GM19455 (cell line): ENCODE data around the gene GRIA4.
A peak's percentile ranks its signal among the peaks of the same experiment; 100 is the strongest.
"Not testable (repeated sequence)": the region's sequence is repeated elsewhere in the genome, so short reads cannot be mapped to it uniquely, and the experiment has no call there.

ENCODE experiments used
- ATAC-seq: cut with Tn5 transposase; IDR thresholded peaks from one replicate; pipeline ENCODE4 v1.9.1; 2021; ENCODE audit not compliant: unreplicated experiment

GRIA4 gene

DNA sequence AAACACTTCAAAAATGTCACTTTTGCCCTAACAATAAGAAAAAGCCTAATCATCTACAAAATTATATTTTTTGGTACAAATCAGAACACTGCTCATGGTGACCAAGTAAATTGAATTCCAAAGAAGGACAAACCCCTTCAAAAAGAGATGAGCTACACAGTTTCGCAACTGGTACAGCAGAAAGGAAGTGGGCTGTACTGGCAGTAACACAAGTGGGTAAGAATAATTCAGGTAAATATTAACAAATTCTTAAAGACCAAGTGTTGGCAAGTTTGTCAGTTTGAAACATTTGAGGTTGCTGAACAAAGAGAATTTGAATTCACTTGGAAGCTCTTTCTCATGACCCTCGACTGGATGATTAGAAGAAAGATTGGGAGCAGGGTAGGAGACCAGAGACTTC lies 376.7 kb downstream of the GRIA4 start:
- ATAC-seq = no peak

DNA sequence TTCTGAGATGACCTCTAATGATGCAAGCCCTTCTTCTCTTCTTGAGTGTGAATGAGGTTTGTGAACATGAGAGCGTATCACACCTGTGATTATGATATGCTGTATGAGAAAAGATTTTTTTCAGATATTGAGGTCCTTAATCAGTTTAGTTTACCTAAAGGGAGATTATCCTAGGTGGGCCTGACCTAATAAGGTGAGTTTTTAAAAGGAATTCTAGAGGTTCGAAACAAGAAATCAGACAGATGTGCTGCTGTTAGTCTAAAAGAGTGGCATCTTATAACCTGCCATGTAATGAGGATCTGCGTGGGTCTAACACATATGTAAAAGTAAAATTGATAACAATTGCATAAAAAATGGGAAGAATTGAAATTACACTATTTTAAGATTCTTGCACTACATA lies 378.3 kb downstream of the GRIA4 start:
- ATAC-seq = no peak

DNA sequence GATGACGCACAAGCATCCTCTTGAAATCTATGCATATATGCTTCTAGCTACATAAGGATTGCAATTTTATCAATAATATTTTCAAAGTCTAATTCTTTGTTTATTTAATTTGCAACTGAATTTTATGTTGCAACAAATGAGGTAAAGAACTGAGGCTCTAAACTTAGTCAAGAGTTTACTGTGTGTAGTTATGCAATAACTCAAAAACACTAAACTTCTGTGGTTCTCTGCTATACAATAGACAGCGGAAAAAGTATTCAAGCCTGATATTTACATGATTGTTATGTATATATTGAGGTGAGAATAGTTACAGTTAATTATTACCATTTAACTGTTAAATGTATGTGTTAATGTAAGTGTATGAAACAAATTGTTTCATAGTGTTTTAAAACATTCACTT lies 379.3 kb downstream of the GRIA4 start:
- no peak for ATAC-seq

DNA sequence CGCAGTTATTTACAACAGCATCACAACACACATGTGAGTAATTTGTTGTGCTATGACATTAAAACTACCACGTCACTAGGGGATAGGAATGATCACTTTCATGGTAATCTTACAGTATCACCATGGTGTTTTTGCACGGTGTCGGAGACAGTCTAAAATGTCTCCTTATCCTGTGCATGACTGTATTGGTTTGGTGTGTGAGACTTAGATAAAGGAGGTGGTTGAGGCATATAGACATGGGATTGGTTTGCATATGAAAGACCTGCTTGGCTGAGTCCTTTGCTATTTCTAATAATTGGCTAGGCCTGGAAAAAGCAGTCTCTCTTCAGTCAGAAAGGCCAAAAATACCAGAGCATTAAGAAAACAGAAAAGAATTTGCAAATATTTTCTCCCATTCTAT lies 382.0 kb downstream of the GRIA4 start:
- ATAC-seq = no peak

DNA sequence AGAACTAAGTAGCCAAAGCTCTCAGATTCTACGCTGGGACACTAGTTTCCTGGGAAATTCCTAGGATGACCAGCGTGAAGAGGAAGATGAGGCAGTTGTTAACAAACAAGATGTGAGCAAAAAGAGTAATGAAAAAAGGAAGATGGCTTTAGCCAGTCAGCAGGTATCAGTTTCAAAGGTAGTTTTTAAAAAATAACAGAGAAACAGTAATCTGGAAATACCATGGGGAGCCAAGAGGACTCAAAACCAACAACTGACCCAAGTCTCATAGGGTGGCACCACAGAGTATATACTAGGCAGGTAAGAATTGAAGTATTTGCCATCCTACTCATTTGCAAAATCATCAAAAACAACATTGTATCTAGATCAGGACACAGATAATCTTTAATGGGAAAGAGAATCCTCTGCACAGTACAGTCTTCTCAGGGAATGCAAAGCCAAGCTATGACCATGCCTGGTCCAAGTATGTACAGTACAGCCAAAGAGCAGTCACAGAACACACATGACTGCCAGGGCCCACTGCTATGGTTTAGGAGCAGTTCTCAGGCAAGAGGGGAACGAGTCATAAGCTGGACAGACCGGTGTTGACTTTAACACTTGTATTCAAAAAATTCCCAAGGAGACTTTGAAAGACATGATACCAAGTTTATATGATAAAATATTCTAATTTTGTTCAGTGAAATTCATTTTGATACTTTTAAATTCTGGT lies 391.6 kb downstream of the GRIA4 start:
- no peak for ATAC-seq

DNA sequence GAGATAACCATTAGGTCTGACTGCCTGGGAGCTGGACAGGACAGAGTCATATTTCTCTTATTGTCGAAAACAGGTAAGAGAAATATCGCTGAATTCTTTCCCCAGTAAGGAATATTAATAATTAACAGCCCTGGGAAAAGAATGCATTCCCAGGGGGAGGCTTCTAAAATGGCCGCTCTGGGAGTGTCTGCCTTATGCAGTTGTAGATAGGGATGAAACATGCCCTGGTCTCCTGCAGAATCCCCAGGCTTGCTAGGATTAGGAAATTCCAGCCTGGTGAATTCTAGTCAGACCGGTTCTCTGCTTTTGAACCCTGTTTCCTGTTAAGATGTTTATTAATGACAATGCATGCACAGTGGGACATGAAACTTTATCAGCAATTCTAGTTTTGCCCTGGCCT lies 393.2 kb downstream of the GRIA4 start:
- not testable (repeated sequence) for ATAC-seq

DNA sequence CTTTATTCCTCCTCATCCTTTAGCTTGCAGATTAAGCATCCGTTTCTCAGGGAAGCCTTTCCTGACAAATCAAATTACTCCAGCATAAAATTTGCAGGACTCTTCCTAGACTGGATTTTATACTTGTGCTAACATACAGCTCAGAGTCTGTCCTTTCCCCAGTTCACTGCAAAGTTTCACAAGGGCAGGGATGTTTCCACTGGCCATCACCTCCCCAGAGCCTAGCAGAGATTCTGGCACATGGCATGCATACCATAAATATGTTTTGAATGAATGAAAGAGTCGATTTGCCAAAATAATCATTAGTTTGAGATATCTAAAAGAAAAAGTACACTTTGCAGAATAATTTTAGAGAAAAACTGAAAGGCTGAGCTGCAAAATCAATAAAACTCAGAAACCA lies 401.6 kb downstream of the GRIA4 start:
- no peak for ATAC-seq

DNA sequence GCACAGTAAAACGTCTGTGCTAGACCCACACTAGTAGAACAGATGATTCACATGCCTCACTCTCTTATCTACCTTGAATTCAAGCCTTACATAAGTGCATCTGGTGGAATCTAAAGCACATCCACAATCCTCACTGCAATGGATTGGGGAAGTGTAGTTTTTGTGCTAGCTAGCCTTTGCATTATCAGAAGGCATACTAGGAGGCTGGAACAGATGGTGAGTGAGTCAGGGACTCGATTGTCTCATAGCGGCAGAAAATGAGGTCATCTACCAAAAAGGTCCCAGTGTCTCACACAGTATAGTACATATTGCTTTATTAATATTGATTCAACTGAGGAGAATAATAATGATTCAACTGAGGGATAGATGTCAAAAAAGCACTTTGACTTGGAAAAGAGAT lies 402.9 kb downstream of the GRIA4 start:
- ATAC-seq = no peak

DNA sequence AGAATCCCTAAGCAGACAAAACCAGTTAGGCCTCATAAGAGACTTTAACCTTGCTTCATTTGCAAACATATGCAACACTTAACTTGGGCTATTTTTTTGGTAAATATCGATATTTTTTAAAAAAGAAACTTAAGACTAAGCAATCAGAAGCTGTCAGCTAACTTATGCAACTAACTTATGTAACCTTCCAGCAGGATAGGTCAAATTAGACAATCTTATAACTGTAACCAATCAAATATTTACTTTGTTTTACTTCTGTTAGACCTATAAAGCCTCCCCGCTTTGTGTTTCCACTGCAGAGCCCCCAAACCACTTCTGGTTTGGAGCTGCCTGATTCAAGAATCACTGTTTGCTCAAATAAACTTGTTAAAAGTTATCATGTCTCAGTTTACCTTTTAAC lies 404.2 kb downstream of the GRIA4 start:
- no peak for ATAC-seq

DNA sequence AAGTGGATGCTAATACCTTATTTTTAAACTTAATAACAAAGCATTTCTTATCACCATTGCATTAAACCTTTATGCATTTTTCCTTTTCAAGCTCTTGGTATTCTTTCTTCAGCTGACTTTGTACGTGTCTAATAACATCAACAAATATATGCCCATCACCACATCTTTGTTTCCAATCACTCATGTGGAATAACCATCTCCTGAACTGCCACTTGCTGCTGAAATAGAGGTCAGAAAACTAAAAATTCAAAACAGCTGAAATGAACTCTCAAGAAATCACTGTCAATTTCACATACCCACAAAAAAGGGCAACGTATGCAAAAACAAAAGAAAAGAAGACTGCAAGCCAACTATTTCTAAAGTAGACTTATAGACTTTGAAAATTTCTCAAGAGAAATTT lies 404.7 kb downstream of the GRIA4 start:
- ATAC-seq = no peak

DNA sequence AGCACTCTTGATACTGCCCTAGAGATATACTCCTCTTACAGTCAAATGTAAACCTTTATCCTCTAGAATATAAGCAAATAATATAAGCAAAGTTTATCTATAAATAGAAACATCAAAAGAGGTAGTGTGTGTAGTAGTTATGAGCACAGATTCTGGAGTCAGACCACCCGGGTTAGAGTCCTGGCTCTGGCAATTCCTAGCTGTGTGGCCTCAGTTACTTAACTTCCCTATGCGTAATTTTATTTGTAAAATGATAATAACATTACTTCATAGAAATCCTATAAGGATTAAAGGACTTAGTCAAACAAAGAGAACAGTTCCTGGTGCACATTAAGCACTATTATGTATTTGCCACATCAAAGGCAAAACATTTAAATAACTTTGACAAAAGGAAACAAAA lies 405.2 kb downstream of the GRIA4 start:
- no peak for ATAC-seq

DNA sequence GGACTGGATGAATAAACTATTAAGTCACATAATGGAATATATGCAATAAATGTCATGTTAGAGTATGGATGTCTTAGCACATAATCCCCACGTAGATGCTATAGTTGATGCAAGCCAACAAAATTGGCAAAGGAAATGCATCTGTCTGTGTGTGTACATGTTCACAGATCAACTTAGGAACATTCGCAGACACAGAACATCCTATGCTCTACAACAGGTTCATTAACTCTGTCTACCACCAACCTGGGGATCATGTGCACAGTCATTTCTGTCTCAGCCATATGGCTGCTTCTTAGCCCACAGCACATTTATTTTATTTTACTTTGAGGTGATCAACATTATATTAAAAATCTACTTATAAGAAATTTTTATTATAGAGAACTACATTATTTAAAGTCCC lies 407.2 kb downstream of the GRIA4 start:
- no peak for ATAC-seq

DNA sequence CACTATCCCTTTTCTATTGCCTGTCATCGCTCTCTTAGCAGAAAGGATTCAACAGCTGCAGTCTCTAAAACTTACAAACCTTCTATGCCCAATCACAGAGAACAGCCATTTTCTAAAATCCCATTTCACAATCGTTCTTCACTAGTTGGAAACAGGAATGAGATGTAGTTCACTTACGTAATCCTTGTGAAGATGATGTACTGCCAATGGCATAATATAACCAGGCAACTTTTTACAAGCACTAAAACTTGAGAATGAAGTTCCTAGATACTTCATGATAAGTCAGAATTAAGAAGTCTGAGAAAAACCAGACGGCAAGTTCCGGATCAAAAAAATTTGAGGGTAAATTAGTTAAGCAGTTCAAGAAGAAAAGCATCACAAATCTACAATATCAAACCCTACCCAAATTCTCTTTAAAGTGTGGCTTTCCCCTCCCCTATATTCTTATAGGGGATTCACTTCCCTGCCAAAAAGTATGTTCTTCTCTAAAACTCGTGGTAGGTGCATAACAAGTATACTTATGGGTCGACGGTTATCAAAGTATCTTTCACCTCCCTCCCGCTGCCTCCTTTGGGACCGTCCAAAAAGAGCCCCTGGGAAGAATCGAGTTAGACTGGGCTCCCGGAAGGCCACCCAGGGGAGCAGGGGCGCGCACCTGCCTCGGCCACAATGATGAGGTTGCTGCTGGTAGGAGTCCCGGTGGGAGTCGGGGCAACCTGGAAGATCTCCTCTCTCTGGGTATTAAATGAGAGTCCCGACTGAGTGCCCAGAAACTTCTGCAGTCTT lies 411.5 kb downstream of the GRIA4 start:
- peak; percentile 17 for ATAC-seq

DNA sequence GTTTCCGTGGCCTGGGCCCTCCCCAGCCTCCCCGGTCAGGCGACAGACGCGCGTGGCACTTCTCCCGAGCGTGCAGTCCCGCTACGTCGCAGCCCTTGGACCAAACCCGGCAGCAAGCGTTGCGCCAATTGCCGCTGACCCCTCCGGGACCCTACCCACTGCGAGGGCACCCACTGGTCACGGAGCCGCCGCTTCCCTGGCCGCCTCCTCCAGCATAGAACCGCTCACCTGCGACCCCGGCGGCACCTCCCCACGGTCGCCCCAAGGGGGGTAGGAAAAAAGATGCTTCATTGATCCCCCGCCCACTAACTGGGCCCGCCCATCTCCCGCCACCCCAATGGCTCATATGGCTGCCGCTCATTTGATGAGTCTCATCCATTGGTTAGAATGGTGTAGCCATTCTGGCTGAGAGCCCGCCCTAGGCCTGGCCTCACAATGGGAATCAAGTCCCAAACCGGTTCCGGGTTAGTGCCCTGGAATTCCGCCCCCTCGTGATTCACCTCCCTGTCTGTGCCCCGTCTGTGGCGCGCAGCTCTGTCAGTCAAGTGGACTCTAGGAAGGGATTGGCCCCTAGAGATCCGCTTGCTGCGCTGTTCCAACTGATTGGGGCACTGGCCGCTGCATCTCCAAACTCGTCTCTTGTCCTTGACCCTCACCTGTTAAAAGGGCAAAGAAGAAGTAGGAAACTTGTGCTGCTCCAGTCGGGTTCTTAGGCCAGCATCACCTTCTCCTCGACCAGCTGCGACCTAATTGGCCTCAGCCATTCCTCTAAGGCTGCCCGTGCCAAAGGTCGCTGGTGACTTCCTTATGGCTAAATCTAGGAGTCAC lies 412.3 kb downstream of the GRIA4 start, which contains the start of gene MSANTD4:
Gene MSANTD4 (minus strand): TSS at position 274 of the 828 bp plus-strand sequence. CDS start 11,323 bp downstream, outside the sequence.
- ATAC-seq = peak; percentile 99

DNA sequence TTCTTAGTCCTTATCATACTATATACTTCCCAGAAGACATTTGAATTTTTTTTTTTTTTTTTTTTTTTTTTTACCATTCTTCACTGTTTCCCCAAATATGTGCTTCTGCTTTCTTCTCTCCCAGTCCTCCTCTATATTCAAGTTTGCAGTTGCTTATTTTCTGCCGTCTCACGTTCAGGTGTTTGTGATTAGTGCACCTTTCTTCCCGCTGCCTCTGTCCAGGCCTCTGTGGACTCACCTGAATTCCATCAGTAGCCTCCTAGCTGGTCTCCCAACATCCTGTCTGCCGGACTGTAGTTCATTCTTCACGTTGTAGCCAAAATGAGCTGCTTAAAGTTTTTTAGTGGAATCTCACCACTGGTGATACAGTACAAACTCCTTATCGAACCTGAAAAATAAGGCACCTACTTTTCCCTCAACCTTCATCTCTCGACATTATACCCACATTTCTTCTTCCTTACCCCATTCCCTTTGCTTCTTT lies 413.0 kb downstream of the GRIA4 start:
- no peak for ATAC-seq

DNA sequence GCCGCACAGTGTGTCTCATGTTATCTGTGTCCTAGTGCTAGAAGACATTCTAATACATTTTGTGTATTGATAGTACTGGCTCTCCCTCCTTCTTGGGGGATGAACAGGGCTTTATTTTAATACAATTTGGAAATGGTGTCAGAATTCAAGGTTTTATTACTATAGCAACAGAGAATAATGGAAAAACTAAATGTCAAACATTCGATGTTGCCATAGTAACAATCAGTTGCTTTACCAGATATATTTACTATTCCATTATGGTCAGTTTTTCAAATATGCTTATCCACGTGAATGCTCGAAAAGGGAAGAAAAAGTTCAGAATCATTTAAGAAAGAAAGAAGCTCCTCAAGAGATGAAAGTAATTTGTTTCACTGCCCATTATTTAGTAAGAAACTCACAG lies 420.7 kb downstream of the GRIA4 start:
- ATAC-seq = no peak

DNA sequence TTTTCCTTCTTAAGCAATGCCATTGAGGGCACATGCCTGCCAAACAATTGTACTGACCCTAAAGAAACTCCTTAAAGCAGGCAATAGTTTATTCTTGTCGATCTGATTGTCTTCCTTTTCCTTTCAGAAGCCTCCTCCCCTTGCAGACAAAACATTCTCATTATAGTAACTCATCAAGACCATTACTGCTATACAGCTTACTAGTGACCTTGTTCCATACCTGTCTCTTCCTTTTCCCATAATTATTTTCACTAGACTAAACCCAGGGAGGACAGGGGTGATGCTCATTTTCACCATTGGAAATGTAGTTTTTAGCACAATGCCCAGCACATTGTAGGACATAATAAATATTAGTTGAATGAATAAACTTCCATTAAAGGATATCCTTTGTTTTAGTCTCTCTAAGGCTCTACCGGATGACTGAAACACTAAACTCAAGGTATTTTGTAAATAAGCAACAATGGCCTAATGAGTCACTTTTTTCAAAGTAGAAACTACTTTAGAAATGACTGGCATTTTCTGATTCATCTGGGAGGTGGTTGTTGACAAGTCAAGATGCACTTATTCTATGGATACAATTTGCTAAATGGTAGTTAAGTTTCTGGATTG lies 421.4 kb downstream of the GRIA4 start:
- ATAC-seq = no peak
